Measurements from ENCODE around the gene HARBI1. TPM values are rescaled to one million over a fixed set of nuclear protein-coding genes. Genes with fewer than 3 reads are reported as not detected.

Gene HARBI1
- total RNA-seq, 1 donor: 5.6 TPM

DNA sequence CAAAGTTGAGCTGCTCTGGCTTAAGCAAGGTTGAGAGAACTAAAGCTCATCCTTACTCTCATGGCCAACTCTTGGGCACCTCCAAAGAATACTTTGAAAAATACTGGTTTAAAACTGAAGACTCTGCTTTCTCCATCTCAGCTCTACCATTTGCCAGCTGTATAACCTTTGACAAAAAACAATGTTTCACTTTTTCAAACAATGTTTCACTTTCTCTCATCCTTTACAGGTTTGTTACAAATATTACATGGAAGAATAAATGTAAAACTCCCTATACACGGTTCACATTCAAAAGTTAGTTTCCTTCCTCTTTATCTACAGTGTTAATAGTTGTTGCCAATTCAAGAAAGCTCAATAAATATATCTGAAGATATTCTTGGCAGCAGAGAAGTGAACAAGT lies 42.4 kb downstream of the HARBI1 start:
- TF ChIP-seq CTCF (IDR thresholded peaks at IDR 0.05; ENCODE audit: insufficient read depth, low read depth, low read length): no peak
- H3K4me3 ChIP-seq (ENCODE audit: low read depth, low read length): no peak overlapping the region
- DNase-seq (ENCODE audit: low read depth): no peak

- no peak for TF ChIP-seq CTCF (IDR thresholded peaks at IDR 0.05; ENCODE audit: insufficient read depth, low read depth, low read length)
- no peak overlapping the region for H3K4me3 ChIP-seq (ENCODE audit: low read depth, low read length)
- DNase-seq (ENCODE audit: low read depth): no peak
Observed at GRCh38 chr11:46570790-46571398, 46.1 kb downstream of the HARBI1 start.

- no peak for TF ChIP-seq CTCF (IDR thresholded peaks at IDR 0.05; ENCODE audit: insufficient read depth, low read depth, low read length)
- no peak for DNase-seq (ENCODE audit: low read depth)
- H3K4me3 ChIP-seq (ENCODE audit: low read depth, low read length): no peak overlapping the region
Observed at GRCh38 chr11:46565232-46565840, 51.7 kb downstream of the HARBI1 start.

GRCh38 chr11:46564459-46564858 lies 52.6 kb downstream of the HARBI1 start:
- TF ChIP-seq CTCF (IDR thresholded peaks at IDR 0.05; ENCODE audit: insufficient read depth, low read depth, low read length): no peak
- DNase-seq (ENCODE audit: low read depth): peak; percentile 21

DNA sequence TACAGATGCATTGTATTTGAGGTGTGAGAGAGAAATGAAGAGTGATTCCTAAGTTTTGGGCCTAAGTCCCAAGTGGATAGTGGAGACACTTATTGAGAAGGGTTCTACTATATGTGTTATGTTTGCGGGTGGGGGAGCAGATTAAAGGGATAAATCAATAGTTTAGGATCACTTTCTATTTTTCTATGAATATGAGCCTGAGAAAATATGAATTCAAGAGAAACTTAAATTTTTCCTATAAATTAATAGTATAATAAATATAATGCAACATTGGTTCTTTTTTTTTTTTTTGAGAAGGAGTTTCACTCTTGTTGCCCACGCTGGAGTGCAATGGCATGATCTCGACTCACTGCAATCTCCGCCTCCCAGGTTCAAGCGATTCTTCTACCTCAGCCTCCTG lies 54.5 kb downstream of the HARBI1 start:
- DNase-seq (ENCODE audit: low read depth): no peak
- TF ChIP-seq CTCF (IDR thresholded peaks at IDR 0.05; ENCODE audit: insufficient read depth, low read depth, low read length): no peak
- no peak overlapping the region for H3K4me3 ChIP-seq (ENCODE audit: low read depth, low read length)

More at GRCh38 chr11:46564459-46564858, 52.6 kb downstream of the HARBI1 start:
- H3K4me3 ChIP-seq (ENCODE audit: low read depth, low read length): no peak overlapping the region

GRCh38 chr11:46560300-46560991 lies 56.6 kb downstream of the HARBI1 start:
- no peak for TF ChIP-seq CTCF (IDR thresholded peaks at IDR 0.05; ENCODE audit: insufficient read depth, low read depth, low read length)
- H3K4me3 ChIP-seq (ENCODE audit: low read depth, low read length): peak overlapping the region; percentile 43
- DNase-seq (ENCODE audit: low read depth): peak; percentile 69
